8988T (cell line): Measurements from ENCODE around the gene RPL39L.
A peak's percentile ranks its signal among the peaks of the same experiment; 100 is the strongest.
"Not testable (repeated sequence)": the region's sequence is repeated elsewhere in the genome, so short reads cannot be mapped to it uniquely, and the experiment has no call there.

Experiments used
- DNase-seq: peaks from one replicate; pipeline ENCODE4 v3.0.0; 2011

Gene RPL39L

DNA sequence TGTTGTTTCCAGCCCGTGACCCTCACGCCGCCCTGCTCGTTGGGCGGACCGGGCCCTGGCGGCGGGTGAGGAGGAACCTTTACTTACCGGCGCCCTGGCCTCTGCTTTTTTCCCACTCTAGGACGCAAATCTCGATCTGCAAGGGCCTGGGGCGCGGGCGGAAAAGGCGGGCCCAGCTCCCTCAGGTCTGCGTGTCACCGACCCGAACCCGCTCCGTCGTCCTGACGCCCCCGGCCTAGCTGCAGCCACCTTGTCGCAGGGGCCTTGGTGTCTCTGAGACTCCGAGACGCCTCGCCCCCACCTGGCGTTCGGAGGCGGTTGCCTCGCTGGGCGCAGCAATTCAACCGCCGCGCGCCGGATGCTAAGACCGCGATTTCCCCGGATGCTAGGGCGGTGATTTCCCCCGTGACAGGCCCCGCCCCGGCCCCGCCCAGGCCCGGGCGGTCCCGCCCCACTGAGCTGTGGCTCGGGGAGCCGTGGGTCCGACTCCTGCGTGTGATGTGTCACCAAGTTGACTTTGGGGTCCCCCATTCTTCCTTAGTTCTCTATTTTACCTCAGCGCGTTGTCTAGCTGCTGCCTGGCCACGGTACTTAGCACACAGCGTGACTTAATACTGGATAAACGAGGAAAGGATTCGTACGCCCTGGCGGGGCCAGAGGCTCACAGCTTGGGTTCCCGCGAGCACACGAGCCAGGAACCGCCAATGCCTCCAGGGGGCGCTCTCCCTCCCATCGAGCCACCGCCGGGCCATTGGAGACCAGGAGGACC, at the start of gene RPL39L:
Gene RPL39L, minus strand, starts transcription at position 371 of the 769 bp plus-strand sequence. CDS start 18,196 bp downstream, outside the sequence.
- peak; percentile 82 for DNase-seq

GRCh38 chr3:187188931-187189330, 49.6 kb upstream of the RPL39L start:
- no peak for DNase-seq

GRCh38 chr3:187186801-187187421, 47.6 kb upstream of the RPL39L start:
- DNase-seq, result no peak

DNA sequence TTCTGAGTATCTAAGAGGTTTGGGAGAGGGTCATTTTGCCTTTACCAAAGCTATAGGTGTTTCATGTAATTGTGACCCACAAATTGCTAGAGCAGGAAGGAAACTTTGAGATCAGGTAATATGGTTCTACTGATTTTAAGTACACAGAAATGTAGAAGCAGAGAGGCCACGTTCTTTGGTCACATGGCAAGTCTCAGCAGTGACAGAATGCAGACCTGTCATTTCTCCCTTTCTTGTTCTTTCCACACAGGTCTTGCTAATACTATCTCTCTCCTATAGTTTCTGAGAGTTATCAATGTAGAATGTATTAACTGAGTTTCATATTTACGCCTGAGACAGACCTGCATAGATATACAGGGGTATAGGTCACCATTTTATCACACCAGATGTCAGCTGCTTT, 47.1 kb upstream of the RPL39L start:
- DNase-seq, result no peak

DNA sequence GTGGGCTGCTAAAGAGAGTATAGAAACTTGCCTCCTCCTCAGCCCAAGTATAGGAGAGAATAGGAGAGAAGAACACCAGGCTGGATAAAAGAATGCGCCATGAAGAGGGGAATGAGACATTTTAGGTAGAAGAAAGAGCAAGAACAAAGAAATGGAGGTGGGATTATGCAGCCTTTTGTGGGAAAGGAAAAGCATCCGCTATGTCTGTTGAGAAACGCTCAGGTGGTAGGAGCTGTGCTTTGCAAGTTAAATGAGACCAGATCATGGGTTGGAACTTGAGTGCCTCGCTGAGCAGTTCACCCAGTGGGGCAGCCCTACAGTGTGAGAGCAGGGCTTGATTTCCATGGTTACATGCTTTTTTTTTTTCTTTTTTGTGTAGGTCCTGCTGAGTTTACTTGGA, 46.5 kb upstream of the RPL39L start:
- no peak for DNase-seq

GRCh38 chr3:187183903-187184302, 44.6 kb upstream of the RPL39L start:
- no peak for DNase-seq

DNA sequence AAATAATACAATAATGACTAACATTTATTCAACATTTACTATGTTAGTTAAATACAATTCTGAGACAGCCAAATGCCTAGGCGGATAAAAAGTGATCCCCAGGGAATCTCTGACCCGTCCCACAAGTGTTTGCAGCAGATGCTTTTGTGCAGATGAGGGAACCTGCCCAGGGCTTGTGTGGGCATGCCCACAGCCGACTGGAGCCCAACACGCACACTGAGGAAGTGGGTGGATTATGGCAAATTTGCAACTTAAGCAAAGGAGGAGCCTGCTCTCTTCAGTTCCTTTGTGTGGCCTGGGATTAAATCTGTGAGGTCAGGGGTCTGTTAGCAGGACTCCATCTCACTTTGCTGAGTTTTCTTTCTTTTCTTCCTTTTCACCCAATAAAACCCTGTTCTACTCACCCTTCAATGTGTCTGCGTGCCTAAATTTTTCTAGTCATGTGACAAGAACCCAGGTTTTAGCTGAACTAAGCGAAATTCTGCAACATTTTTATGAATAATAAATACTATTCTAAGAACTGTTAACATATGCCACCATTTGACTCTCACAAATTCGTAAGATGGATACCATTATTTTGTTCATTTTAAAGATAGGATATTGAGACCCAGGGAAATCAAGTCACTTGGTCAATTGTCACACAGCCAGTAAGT, 44.0 kb upstream of the RPL39L start:
- DNase-seq, result no peak

- no peak for DNase-seq
These were observed 42.3 kb upstream of the RPL39L start for GRCh38 chr3:187181454-187182170.

DNA sequence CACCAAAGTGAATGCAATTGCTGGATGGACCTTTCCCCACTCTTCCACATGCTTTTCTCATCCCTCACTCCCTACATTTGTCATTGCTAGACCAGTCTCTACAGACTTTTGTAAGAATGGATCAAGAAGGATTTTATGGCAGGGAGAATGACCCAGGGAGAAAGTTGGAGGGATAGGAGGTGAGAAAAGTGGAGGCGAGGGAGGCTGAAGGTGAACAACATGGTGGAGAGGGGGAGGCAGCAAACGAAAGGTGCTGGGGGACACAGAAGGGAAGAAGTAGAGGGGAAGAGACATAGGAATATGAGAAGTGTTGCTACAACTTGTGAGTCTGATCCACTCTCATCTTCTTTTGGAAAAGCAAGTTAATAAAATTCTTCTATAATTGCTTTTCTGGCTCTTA, 33.6 kb upstream of the RPL39L start:
- DNase-seq, result no peak

- DNase-seq, result not testable (repeated sequence)
These were observed 31.6 kb upstream of the RPL39L start for GRCh38 chr3:187170911-187171310.

DNA sequence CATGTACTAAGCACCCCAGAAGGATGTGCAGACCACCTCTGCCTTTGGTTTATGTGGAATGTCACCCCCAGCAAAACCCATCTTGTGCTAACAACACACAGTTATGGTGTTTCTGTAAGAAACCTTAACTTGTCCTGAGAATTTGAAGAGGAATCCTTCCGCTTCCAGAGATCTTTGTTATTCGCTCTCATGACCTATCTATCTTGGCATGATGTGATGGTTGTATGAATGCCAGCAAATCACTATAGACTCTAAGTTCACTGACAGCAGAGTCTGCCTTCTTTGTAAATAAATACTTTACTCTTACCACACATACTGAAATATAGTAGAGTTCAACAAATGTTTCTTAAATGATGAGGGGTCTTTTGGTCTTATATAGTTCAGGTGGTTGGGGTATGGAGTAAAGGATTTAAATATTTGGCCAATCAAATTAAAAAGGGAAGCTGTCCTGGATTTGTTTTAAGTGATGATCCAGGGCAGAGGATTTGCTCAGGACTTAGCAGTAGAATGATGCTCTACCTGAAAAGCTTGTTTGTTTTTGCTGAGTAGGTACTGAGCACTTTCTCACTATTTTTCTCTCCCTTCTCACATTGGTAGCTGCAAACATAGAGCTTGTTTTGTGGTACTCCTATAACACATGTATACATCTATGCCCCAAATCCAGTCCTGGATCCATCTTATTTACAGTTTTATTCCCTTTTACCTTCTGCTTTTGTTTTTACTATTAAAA, 30.1 kb upstream of the RPL39L start:
- DNase-seq, result no peak

DNA sequence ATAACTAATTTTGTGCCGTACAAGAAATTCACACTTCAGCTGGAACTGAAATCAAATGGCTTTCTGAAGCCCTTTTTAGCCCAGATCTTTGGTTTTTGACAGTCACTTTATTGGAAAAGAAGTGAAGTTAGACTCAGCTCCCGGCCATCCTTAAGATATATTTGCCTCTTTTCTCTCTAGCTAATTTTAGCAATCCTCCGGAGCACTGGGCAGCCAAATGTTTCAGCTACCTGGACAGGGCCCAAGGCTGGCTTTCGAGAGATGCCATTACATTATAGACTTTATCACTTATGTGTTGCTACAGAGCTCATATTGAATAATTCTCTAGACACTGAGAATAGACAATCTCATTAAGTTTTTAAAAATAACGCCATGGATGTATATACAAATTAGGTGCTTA, 28.5 kb upstream of the RPL39L start:
- DNase-seq, result no peak

DNA sequence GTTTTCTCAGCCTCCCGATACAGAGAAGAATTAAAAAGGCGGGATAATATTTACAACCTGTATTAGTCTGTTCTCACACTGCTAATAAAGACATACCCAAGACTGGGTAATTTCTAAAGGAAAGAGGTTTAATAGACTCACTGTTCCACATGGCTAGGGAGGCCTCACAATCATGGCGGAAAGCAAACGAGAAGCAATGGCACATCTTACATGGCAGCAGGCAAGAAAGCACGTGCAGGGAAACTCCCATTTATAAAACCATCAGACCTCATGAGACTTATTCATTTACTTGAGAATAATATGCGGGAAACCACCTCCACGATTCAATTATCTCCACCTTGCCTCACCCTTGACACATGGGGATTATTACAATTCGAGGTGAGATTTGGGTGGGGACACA, 27.5 kb upstream of the RPL39L start:
- no peak for DNase-seq

- DNase-seq, result no peak
These were observed 25.8 kb upstream of the RPL39L start for GRCh38 chr3:187165144-187165543.

- DNase-seq, result no peak
These were observed 23.1 kb upstream of the RPL39L start for GRCh38 chr3:187162265-187162953.

DNA sequence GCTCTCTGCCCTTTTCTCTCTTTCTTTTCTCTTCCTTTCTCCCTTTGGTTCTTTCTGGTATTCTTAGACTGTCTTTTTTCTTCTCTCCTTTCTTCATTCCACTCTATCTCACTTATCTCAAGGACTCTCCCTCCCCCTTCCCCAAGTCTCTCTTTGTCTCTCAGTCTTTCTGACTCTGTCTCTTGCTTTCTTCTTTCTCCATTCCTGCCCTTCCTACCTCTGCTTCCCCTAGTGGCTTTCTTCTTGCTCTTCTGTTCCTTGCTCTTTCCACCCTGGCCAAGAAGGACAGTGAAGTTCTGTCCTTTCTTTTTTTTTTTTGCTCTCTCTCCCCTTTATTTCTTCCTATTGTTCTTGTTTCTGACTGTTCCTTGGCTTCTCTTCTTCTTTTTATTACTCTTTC, 22.3 kb upstream of the RPL39L start:
- DNase-seq, result no peak

DNA sequence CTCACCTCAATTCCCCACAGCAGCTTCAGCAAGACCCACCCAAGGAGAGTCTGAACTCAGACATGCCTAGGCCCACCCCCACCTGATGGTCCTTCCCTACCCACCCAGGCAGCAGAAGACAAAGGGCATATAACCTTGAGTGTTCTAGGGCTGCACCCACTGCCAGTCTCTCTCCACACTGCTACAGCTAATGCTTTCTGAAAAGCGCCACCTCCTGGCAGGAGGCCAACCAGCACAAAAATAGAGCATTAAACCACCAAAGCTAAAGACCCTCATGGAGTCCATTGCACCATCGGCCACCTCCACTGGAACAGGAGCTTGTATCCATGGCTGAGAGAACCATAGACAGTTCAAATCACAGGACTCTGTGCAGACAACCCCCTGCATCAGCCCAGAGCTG, 11.3 kb upstream of the RPL39L start:
- no peak for DNase-seq

GRCh38 chr3:187150186-187150585, 10.9 kb upstream of the RPL39L start:
- no peak for DNase-seq

- DNase-seq, result no peak
These were observed 7.1 kb upstream of the RPL39L start for GRCh38 chr3:187146389-187146788.

DNA sequence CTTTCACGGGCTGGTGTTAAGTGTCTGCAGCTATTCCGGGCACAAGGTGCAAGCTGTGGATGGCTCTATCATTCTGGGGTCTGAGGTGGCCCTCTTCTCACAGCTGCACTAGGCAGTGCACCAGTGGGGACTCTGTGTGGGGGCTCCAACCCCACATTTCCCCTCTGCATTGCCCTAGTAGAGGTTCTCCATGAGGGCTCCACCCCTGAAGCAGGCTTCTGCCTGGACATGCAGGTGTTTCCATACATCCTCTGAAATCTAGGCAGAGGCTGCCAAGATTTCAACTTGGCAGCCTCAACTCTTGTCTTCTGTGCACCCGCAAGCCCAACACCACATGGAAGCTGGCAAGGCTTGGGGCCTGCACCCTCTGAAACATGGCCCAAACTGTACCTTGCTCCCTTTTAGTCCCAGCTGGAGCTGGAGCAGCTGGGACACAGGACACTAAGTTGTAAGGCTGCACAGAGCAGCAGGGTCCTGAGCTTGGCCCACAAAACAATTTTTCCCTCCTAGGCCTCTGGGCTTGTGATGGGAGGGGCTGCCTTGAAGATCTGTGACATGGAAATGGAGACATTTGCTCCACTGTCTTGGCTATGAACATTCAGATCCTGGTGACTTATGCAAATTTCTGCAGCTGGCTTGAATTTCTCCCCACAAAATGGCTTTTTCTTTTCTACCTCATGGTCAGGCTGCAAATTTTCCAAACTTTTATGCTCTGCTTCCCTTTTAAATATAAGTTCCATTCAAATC, 6.0 kb upstream of the RPL39L start:
- no peak for DNase-seq

GRCh38 chr3:187139895-187140253, 578 bp upstream of the RPL39L start:
- no peak for DNase-seq
